MV-4-11 (cell line): ENCODE results near the gene MOB3A.
"Not testable (repeated sequence)": the region's sequence is repeated elsewhere in the genome, so short reads cannot be mapped to it uniquely, and the experiment has no call there.

Experiments used
- DNase-seq: peaks from one replicate; lab custom pipeline; 2025; lab: John Stamatoyannopoulos, UW

Gene MOB3A

GRCh38 chr19:2096034-2096479 is at the start of gene MOB3A:
Gene MOB3A, minus strand, starts transcription at chr19:2096326. Its CDS starts 17,766 bp downstream, at chr19:2078560.
- DNase-seq: peak; percentile 94

- no peak for DNase-seq
Observed at GRCh38 chr19:2145831-2146241, 49.7 kb upstream of the MOB3A start.

GRCh38 chr19:2144190-2144589 is 48.1 kb upstream of the MOB3A start:
- DNase-seq: no peak

- DNase-seq: no peak
Observed at GRCh38 chr19:2142173-2142829, 46.2 kb upstream of the MOB3A start.

GRCh38 chr19:2140138-2140569 is 44.0 kb upstream of the MOB3A start:
- DNase-seq: no peak

- DNase-seq: no peak
Observed at GRCh38 chr19:2139385-2140137, 43.4 kb upstream of the MOB3A start.

GRCh38 chr19:2138061-2138728 is 42.1 kb upstream of the MOB3A start:
- no peak for DNase-seq

- DNase-seq: no peak
Observed at GRCh38 chr19:2136796-2137195, 40.7 kb upstream of the MOB3A start.

GRCh38 chr19:2135474-2136402 is 39.6 kb upstream of the MOB3A start:
- no peak for DNase-seq

- DNase-seq: no peak
Observed at GRCh38 chr19:2132731-2133490, 36.8 kb upstream of the MOB3A start.

- DNase-seq: no peak
Observed at GRCh38 chr19:2132191-2132590, 36.1 kb upstream of the MOB3A start.

GRCh38 chr19:2131012-2131975 is 35.2 kb upstream of the MOB3A start:
- DNase-seq: not testable (repeated sequence)

- no peak for DNase-seq
Observed at GRCh38 chr19:2129892-2130770, 34.0 kb upstream of the MOB3A start.

GRCh38 chr19:2129486-2129885 is 33.4 kb upstream of the MOB3A start:
- no peak for DNase-seq

GRCh38 chr19:2129022-2129421 is 32.9 kb upstream of the MOB3A start:
- no peak for DNase-seq

GRCh38 chr19:2128252-2128651 is 32.1 kb upstream of the MOB3A start:
- DNase-seq: not testable (repeated sequence)

- DNase-seq: no peak
Observed at GRCh38 chr19:2127758-2128157, 31.6 kb upstream of the MOB3A start.

GRCh38 chr19:2126879-2127518 is 30.9 kb upstream of the MOB3A start:
- DNase-seq: no peak
